ENCODE measurements around the gene PDE4D. TPM values are rescaled to one million over a fixed set of nuclear protein-coding genes. Genes with fewer than 3 reads are reported as not detected.

PDE4D gene
- total RNA-seq, 1 experiment from 2014 or later: 2.1 TPM

DNA sequence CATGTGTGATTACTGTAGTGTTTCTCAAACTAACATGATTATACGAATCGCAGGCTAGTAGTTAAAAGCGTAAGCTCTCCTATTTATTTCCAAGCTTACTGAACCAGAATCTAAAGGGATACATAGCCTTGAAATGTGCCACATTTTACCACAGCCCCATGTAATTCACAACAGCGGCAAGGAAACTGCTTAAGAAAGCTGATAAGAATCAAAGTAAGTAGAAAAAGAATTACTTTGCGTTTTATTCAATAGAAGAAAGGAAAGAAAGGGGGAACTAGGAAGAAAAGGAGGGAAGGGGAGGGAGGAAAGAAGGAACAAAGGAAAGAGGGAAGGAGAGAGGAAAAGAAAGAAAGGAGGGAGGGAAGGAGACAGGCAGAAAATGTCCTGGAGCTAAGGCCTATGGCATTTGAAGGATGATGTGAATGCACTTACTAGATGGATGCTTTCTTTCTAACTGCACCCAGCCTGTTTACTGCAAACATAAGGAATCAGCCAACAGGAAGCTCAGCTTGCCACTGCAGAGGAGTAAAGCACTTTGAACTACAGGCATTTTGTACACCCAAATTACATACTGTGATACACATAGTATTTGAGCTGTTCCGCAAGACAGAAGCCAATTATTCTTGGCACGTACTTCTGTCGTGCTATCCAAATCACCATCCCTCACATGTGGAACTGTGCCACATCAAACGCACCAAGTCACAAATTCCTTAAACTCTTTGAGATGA lies 789.0 kb downstream of the PDE4D start:
- Histone ChIP-seq H3K79me1 (ENCODE audit: insufficient read depth, low read depth, low read length, poor library complexity, severe bottlenecking) (no peaks in the 10 kb centered on the region), H3K23ac (ENCODE audit: insufficient read length, low read depth, low read length) (no peak overlapping the region), H3K9ac (ENCODE audit: extremely low read depth, insufficient read length, low read length) (no peak overlapping the region), H2BK15ac (ENCODE audit: low read depth, low read length) (no peak overlapping the region), H3K56ac (ENCODE audit: insufficient read length, low read depth, low read length) (no peak overlapping the region), H4K20me1 (ENCODE audit: control insufficient read depth, insufficient read depth, insufficient read length) (no peaks in the 10 kb centered on the region), H4K8ac (replicated peaks; ENCODE audit: insufficient read length, low read depth, low read length) (no peak overlapping the region), H2AFZ (ENCODE audit: low read length) (no peak overlapping the region), H3K27ac (ENCODE audit: insufficient read length, low read depth, low read length) (no peak overlapping the region), H3K4me2 (ENCODE audit: insufficient read depth, insufficient read length, low read length) (no peak overlapping the region), H2BK20ac (ENCODE audit: low read depth, low read length, poor library complexity, severe bottlenecking) (no peak overlapping the region), H2BK5ac (ENCODE audit: insufficient read length, low read length) (no peak overlapping the region), H4K5ac (ENCODE audit: insufficient read length, low read depth, low read length) (no peak overlapping the region), H3K14ac (ENCODE audit: insufficient read depth, low read length) (no peak overlapping the region), H3K18ac (ENCODE audit: insufficient read length, low read depth, low read length) (no peak overlapping the region), H3K4me1 (ENCODE audit: insufficient read depth, low read length) (no peaks in the 10 kb centered on the region), H2AK5ac (ENCODE audit: insufficient read length, low read length) (no peak overlapping the region), H2BK120ac (ENCODE audit: low read depth, low read length, poor library complexity, severe bottlenecking) (no peak overlapping the region), H3K79me2 (ENCODE audit: insufficient read depth, low read length) (no peaks in the 10 kb centered on the region), H4K91ac (ENCODE audit: insufficient read length, low read depth, low read length) (no peak overlapping the region), H3K4ac (ENCODE audit: low read depth, low read length) (no peak overlapping the region), H3K23me2 (ENCODE audit: insufficient read length, low read depth, low read length, poor library complexity, severe bottlenecking) (no peaks in the 10 kb centered on the region), H2BK12ac (ENCODE audit: insufficient read length, low read depth, low read length) (no peak overlapping the region), H3K27me3 (ENCODE audit: insufficient read depth, low read length) (no peaks in the 10 kb centered on the region), H3K9me3 (ENCODE audit: control insufficient read depth, low read depth, low read length) (no peaks in the 10 kb centered on the region), H3T11ph (ENCODE audit: low read length) (no peak overlapping the region)
- TF ChIP-seq, protein P1, sequence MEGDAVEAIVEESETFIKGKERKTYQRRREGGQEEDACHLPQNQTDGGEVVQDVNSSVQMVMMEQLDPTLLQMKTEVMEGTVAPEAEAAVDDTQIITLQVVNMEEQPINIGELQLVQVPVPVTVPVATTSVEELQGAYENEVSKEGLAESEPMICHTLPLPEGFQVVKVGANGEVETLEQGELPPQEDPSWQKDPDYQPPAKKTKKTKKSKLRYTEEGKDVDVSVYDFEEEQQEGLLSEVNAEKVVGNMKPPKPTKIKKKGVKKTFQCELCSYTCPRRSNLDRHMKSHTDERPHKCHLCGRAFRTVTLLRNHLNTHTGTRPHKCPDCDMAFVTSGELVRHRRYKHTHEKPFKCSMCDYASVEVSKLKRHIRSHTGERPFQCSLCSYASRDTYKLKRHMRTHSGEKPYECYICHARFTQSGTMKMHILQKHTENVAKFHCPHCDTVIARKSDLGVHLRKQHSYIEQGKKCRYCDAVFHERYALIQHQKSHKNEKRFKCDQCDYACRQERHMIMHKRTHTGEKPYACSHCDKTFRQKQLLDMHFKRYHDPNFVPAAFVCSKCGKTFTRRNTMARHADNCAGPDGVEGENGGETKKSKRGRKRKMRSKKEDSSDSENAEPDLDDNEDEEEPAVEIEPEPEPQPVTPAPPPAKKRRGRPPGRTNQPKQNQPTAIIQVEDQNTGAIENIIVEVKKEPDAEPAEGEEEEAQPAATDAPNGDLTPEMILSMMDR (conservative IDR thresholded peaks at IDR 0.05): no peak
- Mint-ChIP-seq H3K27me3 (ENCODE audit: low read depth) (no peaks in the 10 kb centered on the region), H3K27ac (no peak overlapping the region), H3K36me3 (ENCODE audit: insufficient read depth in 1 of 3, low read depth in 3 of 3) (no peaks in the 10 kb centered on the region), H3K4me3 (no peak overlapping the region; a peak in 1 of 5 replicates), H3K9me3 (no peaks in the 10 kb centered on the region), H3K4me1 (0 out of 4 replicates have a peak, but pooled peaks cover 0 to 2% of the 10 kb centered on the region in 2 experiments)
- no CpG with 5 or more reads among the region's 9 CpGs for WGBS (ENCODE audit: extremely low coverage, insufficient read length, low lambda C conversion rate)
- DNase-seq: no peak
